ENCODE measurements around the gene TRAPPC6A. TPM values are rescaled to one million over a fixed set of nuclear protein-coding genes. Genes with fewer than 3 reads are reported as not detected.

The TRAPPC6A gene
- total RNA-seq, 2 donors from 2014 or later = 6.6 to 8.3 TPM

DNA sequence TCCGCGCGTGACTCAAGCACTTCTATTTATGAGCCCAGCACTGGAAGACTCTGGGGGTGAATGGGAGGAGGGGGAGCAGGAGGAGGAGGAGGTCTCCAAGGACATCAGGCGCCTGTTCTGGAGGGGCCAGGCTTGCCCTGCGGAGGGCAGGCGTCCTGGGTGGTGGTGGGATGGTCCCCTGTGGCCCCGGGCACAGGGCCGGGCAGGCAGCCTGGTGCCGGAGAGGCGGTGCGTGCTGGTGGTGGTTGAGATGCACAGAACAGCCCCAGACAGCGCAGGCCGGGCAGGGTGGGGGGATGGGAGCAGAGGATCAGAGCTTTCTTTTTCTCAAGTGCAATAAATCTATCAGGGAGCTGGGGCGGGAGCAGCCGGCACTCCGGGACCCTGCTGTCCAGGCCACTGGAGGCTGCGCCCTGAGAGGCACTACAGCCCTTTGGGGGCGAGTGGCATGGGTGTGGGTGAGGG, 31.3 kb downstream of the TRAPPC6A start:
- Histone ChIP-seq H3K4me1 (ENCODE audit: control insufficient read depth in 1 of 2, low read depth in 2 of 2) (peaks cover 0 to 3% of the 10 kb centered on the region in 2 donors), H3K9me3 (no peaks in the 10 kb centered on the region), H3K27me3 (replicated peaks; ENCODE audit: insufficient read depth) (no peaks in the 10 kb centered on the region), H3K36me3 (peaks cover 16% of the 10 kb centered on the region), H3K4me3 (no peak overlapping the region), H3K27ac (no peak overlapping the region)
- TF ChIP-seq, protein P1, sequence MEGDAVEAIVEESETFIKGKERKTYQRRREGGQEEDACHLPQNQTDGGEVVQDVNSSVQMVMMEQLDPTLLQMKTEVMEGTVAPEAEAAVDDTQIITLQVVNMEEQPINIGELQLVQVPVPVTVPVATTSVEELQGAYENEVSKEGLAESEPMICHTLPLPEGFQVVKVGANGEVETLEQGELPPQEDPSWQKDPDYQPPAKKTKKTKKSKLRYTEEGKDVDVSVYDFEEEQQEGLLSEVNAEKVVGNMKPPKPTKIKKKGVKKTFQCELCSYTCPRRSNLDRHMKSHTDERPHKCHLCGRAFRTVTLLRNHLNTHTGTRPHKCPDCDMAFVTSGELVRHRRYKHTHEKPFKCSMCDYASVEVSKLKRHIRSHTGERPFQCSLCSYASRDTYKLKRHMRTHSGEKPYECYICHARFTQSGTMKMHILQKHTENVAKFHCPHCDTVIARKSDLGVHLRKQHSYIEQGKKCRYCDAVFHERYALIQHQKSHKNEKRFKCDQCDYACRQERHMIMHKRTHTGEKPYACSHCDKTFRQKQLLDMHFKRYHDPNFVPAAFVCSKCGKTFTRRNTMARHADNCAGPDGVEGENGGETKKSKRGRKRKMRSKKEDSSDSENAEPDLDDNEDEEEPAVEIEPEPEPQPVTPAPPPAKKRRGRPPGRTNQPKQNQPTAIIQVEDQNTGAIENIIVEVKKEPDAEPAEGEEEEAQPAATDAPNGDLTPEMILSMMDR (IDR thresholded peaks at IDR 0.05) = no peak
- ATAC-seq (ENCODE audit: insufficient number of reproducible peaks, low FRiP score, low read depth) (no peak), DNase-seq (ENCODE audit: low spot score) (no peak)

DNA sequence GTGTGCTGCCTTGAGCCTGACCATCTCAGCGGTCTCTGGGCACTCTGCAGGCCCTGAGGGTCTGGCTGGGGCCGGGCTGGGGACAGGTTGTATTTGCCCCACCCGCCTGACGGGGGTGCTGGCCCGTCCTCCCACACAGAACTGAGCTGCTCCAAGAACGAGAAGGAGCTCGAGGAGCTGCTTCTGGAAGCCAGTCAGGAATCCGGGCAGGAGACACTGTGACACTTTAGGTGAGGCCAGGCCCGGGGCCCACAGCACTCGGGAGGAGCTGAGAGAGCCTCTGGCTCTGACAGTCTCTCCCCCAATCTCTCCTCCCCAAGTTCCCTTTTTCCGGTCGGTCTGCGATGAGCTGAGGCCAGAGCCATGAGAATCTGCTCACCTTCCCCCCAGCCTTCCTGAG, 31.8 kb downstream of the TRAPPC6A start:
- DNase-seq (ENCODE audit: low spot score) = no peak
- Histone ChIP-seq H3K27me3 (replicated peaks; ENCODE audit: insufficient read depth) (no peaks in the 10 kb centered on the region), H3K36me3 (peaks cover 19% of the 10 kb centered on the region), H3K4me3 (no peak overlapping the region), H3K4me1 (ENCODE audit: control insufficient read depth in 1 of 2, low read depth in 2 of 2) (no peaks in the 10 kb centered on the region), H3K9me3 (no peaks in the 10 kb centered on the region), H3K27ac (no peak overlapping the region)
- no peak for ATAC-seq (ENCODE audit: insufficient number of reproducible peaks, low FRiP score, low read depth)
- TF ChIP-seq, protein P1 (IDR thresholded peaks at IDR 0.05) = no peak

DNA sequence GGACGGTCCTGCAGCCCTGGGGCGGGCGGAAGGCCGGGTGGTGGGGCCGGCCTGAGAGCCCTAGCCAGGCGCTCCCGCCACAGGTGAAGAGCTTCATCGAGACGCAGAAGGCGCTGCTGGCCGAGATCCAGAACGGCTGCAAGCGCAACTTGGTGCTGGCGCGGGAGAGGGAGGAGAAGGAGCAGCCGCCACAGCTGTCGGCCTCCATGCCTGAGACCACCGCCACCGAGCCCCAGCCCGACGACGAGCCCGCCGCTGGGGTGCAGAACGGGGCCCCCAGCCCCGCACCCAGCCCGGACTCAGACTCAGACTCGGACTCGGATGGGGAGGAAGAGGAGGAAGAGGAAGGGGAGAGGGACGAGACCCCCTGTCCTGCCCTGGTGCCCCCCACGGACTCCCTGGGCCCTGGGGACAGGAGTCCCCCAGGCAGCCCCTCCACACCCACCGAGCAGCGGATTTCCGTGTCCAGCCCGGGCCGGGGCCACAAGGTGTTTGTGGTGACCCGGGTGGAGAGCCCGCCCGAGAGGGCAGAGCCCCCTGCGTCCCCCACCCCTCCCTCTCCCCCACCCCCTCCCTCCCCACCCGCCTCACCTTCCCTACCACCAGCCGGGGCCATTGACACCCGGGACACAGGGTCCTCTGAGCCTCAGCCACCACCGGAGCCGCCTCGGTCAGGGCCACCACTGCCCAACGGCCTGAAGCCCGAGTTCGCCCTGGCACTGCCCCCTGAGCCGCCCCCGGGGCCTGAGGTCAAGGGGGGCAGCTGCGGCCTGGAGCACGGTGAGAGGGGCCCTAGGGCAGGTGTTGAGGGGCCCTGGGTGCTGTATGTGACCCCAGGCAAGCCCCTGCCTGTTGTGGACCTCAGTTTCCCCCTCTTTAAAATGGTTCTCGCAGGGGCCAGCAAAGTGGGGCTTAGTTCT, 32.5 kb downstream of the TRAPPC6A start:
- TF ChIP-seq, protein P1 (IDR thresholded peaks at IDR 0.05) = no peak
- Histone ChIP-seq H3K4me3 (no peak overlapping the region), H3K27ac (no peak overlapping the region), H3K36me3 (peaks cover 27% of the 10 kb centered on the region), H3K27me3 (replicated peaks; ENCODE audit: insufficient read depth) (no peaks in the 10 kb centered on the region), H3K9me3 (no peaks in the 10 kb centered on the region), H3K4me1 (ENCODE audit: control insufficient read depth in 1 of 2, low read depth in 2 of 2) (no peaks in the 10 kb centered on the region)
- no peak for DNase-seq (ENCODE audit: low spot score)
- ATAC-seq (ENCODE audit: insufficient number of reproducible peaks, low FRiP score, low read depth) = no peak

DNA sequence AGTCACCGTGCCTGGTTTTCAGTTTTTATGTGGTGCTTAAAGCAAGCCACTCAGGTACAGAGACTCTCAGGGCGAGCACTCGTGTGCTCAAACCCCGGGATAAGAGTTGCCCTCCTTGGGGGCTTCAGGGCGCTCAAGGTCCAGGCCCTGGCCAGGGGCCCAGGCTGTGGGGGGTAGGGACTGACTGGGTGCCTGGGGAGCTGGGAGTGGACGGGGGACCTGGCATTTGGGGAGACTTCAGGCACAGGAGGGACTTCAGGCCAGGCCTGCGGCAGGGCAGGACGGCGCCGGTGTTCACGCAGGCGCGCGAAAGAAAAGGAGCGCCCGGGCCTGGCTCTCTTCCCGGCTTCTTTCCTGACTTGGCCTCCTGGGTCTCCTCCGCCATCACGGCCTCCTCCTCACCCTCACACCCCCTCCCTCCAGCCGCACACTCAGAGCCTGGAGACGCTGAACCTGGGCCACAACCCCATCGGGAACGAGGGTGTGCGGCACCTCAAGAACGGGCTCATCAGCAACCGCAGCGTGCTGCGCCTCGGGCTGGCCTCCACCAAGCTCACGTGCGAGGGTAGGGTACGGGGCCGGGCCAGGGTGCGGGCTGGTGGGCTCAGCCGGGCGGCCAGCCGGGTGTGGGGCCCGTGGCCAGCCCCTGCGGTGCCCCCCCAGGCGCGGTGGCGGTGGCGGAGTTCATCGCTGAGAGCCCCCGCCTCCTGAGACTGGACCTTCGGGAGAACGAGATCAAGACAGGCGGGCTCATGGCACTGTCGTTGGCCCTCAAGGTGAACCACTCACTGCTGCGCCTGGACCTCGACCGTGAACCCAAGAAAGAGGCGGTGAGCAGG, 33.4 kb downstream of the TRAPPC6A start:
- Histone ChIP-seq H3K4me3 (no peak overlapping the region), H3K36me3 (peaks cover 27% of the 10 kb centered on the region), H3K27ac (no peak overlapping the region), H3K27me3 (replicated peaks; ENCODE audit: insufficient read depth) (no peaks in the 10 kb centered on the region), H3K4me1 (ENCODE audit: control insufficient read depth in 1 of 2, low read depth in 2 of 2) (no peaks in the 10 kb centered on the region), H3K9me3 (no peaks in the 10 kb centered on the region)
- DNase-seq (ENCODE audit: low spot score) (no peak), ATAC-seq (ENCODE audit: insufficient number of reproducible peaks, low FRiP score, low read depth) (no peak)
- TF ChIP-seq, protein P1 (IDR thresholded peaks at IDR 0.05) = no peak

DNA sequence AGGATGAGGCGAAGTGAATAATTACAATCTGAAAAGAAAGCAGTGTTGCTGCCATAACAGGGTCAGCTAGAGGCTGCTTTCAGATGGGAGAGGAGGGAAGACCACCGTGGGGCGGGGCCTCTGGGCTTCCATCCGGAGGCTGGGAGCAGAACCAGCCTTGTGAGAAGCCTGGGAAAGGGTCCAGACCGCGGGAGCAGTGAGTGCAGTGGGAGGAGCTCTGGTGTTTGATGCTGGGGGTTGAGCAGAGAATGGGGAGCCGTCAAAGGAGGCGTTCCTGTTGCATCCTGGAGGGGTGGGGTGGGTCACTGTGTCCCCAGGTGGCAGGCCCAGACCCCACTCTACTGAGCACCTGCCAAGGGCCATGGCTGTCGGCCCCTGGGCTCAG, 35.3 kb downstream of the TRAPPC6A start:
- DNase-seq (ENCODE audit: low spot score) = no peak
- H3K36me3 ChIP-seq = peaks cover 27% of the 10 kb centered on the region
- no peaks in the 10 kb centered on the region for H3K27me3 ChIP-seq (replicated peaks; ENCODE audit: insufficient read depth)
- TF ChIP-seq, protein P1 (IDR thresholded peaks at IDR 0.05) = no peak
- H3K9me3 ChIP-seq = no peaks in the 10 kb centered on the region
- ATAC-seq (ENCODE audit: insufficient number of reproducible peaks, low FRiP score, low read depth) = no peak
- H3K27ac ChIP-seq = no peak overlapping the region
- H3K4me1 ChIP-seq (ENCODE audit: control insufficient read depth in 1 of 2, low read depth in 2 of 2) = no peaks in the 10 kb centered on the region
- no peak overlapping the region for H3K4me3 ChIP-seq

Measured in thoracic aorta (tissue), 2 donors.